Breast epithelium (tissue), 4 donors: Measurements from ENCODE around the gene SPACA6. TPM values are rescaled to one million over a fixed set of nuclear protein-coding genes. Genes with fewer than 3 reads are reported as not detected.

Experiments
- DNase-seq, 2 donors: peaks; one replicate each; pipeline ENCODE4 v3.0.0-alpha.2; 2019; ENCODE audit warnings: low spot score in 2 of 2
- H3K27ac ChIP-seq, 2 donors: fragments of 200-600 bp; sonication (generic) in 1 of 2; one replicate each; pipeline ENCODE4 v1.5.1; 2016 to 2019; ENCODE audit warnings: mild to moderate bottlenecking in 1 of 2
- H3K27me3 ChIP-seq, 2 donors: fragments of 200-600 bp; sonication (generic) in 1 of 2; one replicate each; pipeline versions ENCODE4 v1.5.1 to v1.6.0; 2017 to 2019; ENCODE audit warnings: control low read depth in 1 of 2, mild to moderate bottlenecking in 1 of 2
- H3K36me3 ChIP-seq: fragments of 200-600 bp; one replicate; pipeline ENCODE4 v1.5.1; 2019
- H3K4me1 ChIP-seq, 2 donors: fragments of 200-600 bp; sonication (generic); one replicate each; pipeline ENCODE4 v1.5.1; 2016 to 2019; ENCODE audit warnings: control low read depth in 1 of 2
- H3K4me3 ChIP-seq, 3 donors: fragments of 200-600 bp; sonication (generic); 1 replicate in 2 of 3; 2 replicates in 1 of 3; pipeline ENCODE4 v1.5.1; 2016 to 2019; ENCODE audit warnings: mild to moderate bottlenecking in 3 of 3, moderate library complexity in 2 of 3
- H3K9me3 ChIP-seq, 2 donors: fragments of 200-600 bp; sonication (generic) in 1 of 2; one replicate each; pipeline ENCODE4 v1.5.1; 2016 to 2019; ENCODE audit warnings: control low read depth in 1 of 2
- CTCF ChIP-seq, 3 donors: fragments of 450-650 bp; IDR thresholded peaks; one replicate each; pipeline ENCODE4 v1.5.1; 2016 to 2017; ENCODE audit warnings: antibody characterized with exemption in 3 of 3, mild to moderate bottlenecking in 3 of 3, moderate library complexity in 3 of 3
- POLR2A ChIP-seq: fragments of 450-650 bp; IDR thresholded peaks from one replicate; pipeline ENCODE4 v1.6.1; 2016; ENCODE audit warnings: antibody characterized with exemption, mild to moderate bottlenecking, moderate library complexity
- POLR2AphosphoS5 ChIP-seq, 3 donors: sonication (generic); formaldehyde crosslinking; IDR thresholded peaks; one replicate each; pipeline ENCODE4 v1.6.1; 2017; ENCODE audit warnings: antibody characterized with exemption in 3 of 3
- intact Hi-C: fragments of 100-400 bp; cut with DNase I; formaldehyde crosslinking; loops from one replicate; pipeline ENCODE4 v1.15.1; 2023; ENCODE audit warnings: low total_unique reads
- total RNA-seq, 3 donors: library from RNA; depleted of rRNA; stranded (reverse); fragments of >200 nt; gene quantifications; one replicate each; pipeline ENCODE4 v1.1.0, GENCODE V29; 2016

SPACA6 gene
- total RNA-seq, 3 donors from 2014 or later = 9.1 to 29.3 (median 27.2) TPM

- intact Hi-C loops = no loop called here
- no peak for DNase-seq
- H3K4me3 ChIP-seq = no peak overlapping the region
- no peaks in the 10 kb centered on the region for H3K4me1 ChIP-seq
- no peaks in the 10 kb centered on the region for H3K36me3 ChIP-seq
- H3K27me3 ChIP-seq = peaks cover 0 to 59% of the 10 kb centered on the region in 2 donors
- H3K9me3 ChIP-seq = peaks cover 4 to 13% of the 10 kb centered on the region in 2 donors
- H3K27ac ChIP-seq = no peak overlapping the region
- TF ChIP-seq CTCF (IDR thresholded peaks at IDR 0.05) (no peak), POLR2A (no peak), POLR2AphosphoS5 (IDR thresholded peaks at IDR 0.05) (no peak)
Measured at GRCh38 chr19:51727349-51727880, 34.3 kb downstream of the SPACA6 start.

GRCh38 chr19:51729781-51730180, 36.7 kb downstream of the SPACA6 start:
- Histone ChIP-seq H3K27ac (no peak overlapping the region), H3K4me3 (no peak overlapping the region), H3K27me3 (peaks cover 0 to 44% of the 10 kb centered on the region in 2 donors), H3K9me3 (peaks cover 4 to 13% of the 10 kb centered on the region in 2 donors), H3K4me1 (no peaks in the 10 kb centered on the region), H3K36me3 (no peaks in the 10 kb centered on the region)
- TF ChIP-seq POLR2A (no peak), POLR2AphosphoS5 (IDR thresholded peaks at IDR 0.05) (no peak), CTCF (IDR thresholded peaks at IDR 0.05) (no peak)
- intact Hi-C loops = no loop called here
- no peak for DNase-seq

GRCh38 chr19:51733742-51734522, 40.8 kb downstream of the SPACA6 start:
- H3K27me3 ChIP-seq = peaks cover 0 to 38% of the 10 kb centered on the region in 2 donors
- DNase-seq = no peak
- H3K36me3 ChIP-seq = no peaks in the 10 kb centered on the region
- TF ChIP-seq POLR2A (no peak), CTCF (IDR thresholded peaks at IDR 0.05) (no peak), POLR2AphosphoS5 (IDR thresholded peaks at IDR 0.05) (no peak)
- no peak overlapping the region for H3K4me3 ChIP-seq
- no peak overlapping the region for H3K27ac ChIP-seq
- H3K4me1 ChIP-seq = no peaks in the 10 kb centered on the region
- H3K9me3 ChIP-seq = peaks cover 4 to 13% of the 10 kb centered on the region in 2 donors
- intact Hi-C loops = no loop called here

GRCh38 chr19:51735759-51736449, 42.8 kb downstream of the SPACA6 start:
- Histone ChIP-seq H3K27me3 (peaks cover 0 to 31% of the 10 kb centered on the region in 2 donors), H3K4me1 (no peaks in the 10 kb centered on the region), H3K9me3 (peaks cover 2 to 9% of the 10 kb centered on the region in 2 donors), H3K36me3 (no peaks in the 10 kb centered on the region), H3K27ac (no peak overlapping the region), H3K4me3 (no peak overlapping the region)
- TF ChIP-seq POLR2A (no peak), POLR2AphosphoS5 (IDR thresholded peaks at IDR 0.05) (no peak), CTCF (IDR thresholded peaks at IDR 0.05) (no peak)
- peak in 1 of 2 donors; percentile 21 for DNase-seq
- intact Hi-C loops = loop anchor here (5.0 kb wide), 1 partner anchor 764 kb away; no protein-coding TSS in a partner anchor
